Measurements from ENCODE around the gene AFG3L2. TPM values are rescaled to one million over a fixed set of nuclear protein-coding genes. Genes with fewer than 3 reads are reported as not detected.

The AFG3L2 gene
- total and polyA plus RNA-seq, 2 of the 8 experiments (the other 6 are each of a cell fraction or from before 2014, with no cell fraction given): 29.7 to 84.8 TPM

DNA sequence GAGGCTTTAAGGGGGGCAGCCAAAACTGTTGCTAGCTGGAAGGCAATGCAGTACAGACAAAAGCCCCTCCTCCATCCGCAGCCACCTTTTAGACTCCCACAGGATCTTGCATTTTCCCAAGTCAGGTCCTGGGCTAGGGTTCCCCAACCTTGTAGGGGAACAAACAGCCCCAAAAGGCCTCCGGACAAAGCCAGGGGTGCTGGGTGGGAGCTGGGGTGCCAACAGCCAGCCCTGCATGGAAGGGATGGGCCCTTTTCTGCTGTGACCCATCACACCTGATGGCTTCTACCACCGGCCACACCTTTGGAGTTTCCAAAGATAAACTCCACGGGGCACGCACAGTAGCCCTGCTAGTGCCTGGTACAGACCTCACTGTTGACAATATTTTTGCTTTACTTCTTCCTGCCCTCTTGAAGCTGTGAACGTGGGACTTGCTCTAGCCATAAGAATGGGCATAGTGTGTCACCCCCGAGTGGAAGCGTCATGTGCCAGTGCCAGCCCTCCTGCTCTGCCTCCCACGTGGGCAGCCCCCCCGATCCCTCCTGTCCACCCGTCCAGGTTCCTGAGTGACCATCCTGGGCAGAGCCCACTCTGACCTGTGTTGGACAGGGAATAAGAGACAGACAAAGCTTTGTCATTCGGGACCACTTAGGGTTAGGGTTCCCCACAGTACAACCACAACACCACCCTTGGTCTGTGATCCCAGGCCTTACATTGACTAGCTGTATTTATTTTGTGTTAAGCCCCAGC is 50.1 kb downstream of the AFG3L2 start:
- no peak for DNase-seq (ENCODE audit: low read depth in 1 of 2, low spot score in 2 of 2)
- ChIA-PET CTCF (ENCODE audit: partially characterized antibody) (interaction anchor here (0.6 to 6.2 kb wide), 25 partner anchors 9 to 334 kb away, joined by 3 to 96 read pairs (median 5); partner anchors contain the start of gene SPIRE1), POLR2A (ENCODE audit: partially characterized antibody) (interaction anchor here (1.2 to 2.9 kb wide), 7 partner anchors 9 to 50 kb away, joined by 3 to 13 read pairs (median 8); partner anchors contain the start of gene AFG3L2)
- Histone ChIP-seq H3K18ac (ENCODE audit: extremely low read depth, low read length) (no peak overlapping the region), H3K23ac (ENCODE audit: insufficient read length) (no peak overlapping the region), H2BK15ac (ENCODE audit: low read length) (no peak overlapping the region), H2BK20ac (ENCODE audit: low read length) (no peak overlapping the region), H3K36me3 (ENCODE audit: control insufficient read depth in 2 of 4, insufficient read depth in 4 of 4, low read length in 3 of 4) (peaks cover 2 to 31% (median 26%) of the 10 kb centered on the region in 4 experiments; a peak in 6 of 8 replicates), H2BK120ac (replicated peaks; ENCODE audit: low read depth, low read length) (no peak overlapping the region), H4K5ac (ENCODE audit: insufficient read length, low read depth, low read length) (no peak overlapping the region), H3K14ac (ENCODE audit: insufficient read length) (no peak overlapping the region), H4K91ac (replicated peaks; ENCODE audit: insufficient read length, low read length) (no peak overlapping the region), H3K4ac (replicated peaks; ENCODE audit: insufficient read length, low read depth, low read length) (no peak overlapping the region), H3K79me1 (ENCODE audit: low read depth, low read length) (0 out of 2 replicates have a peak, but pooled peaks cover 2% of the 10 kb centered on the region), H3K27me3 (replicated peaks in 1 of 4; ENCODE audit: control insufficient read depth in 3 of 4, extremely low read depth in 1 of 4, insufficient read depth in 3 of 4, low read length in 3 of 4) (no peaks in the 10 kb centered on the region), H3K79me2 (ENCODE audit: control insufficient read depth in 1 of 2, insufficient read depth in 2 of 2, low read length in 2 of 2) (no peaks in the 10 kb centered on the region), H4K8ac (ENCODE audit: extremely low read depth, insufficient read depth, low read length) (no peak overlapping the region), H3K4me3 (ENCODE audit: extremely low read depth in 1 of 4, insufficient read depth in 2 of 4, low read depth in 3 of 4, low read length in 4 of 4) (no peak overlapping the region), H3K23me2 (ENCODE audit: low read depth, low read length) (no peaks in the 10 kb centered on the region), H3K4me1 (replicated peaks in 1 of 4; ENCODE audit: control insufficient read depth in 3 of 4, insufficient read depth in 4 of 4, low read length in 3 of 4) (peaks cover 0 to 4% (median 2%) of the 10 kb centered on the region in 4 experiments; a peak in 2 of 7 replicates), H2BK12ac (ENCODE audit: low read depth, low read length) (no peak overlapping the region), H3K9ac (replicated peaks in 1 of 4; ENCODE audit: extremely low read depth in 1 of 4, low read depth in 3 of 4, low read length in 3 of 4) (no peak overlapping the region), H2BK5ac (ENCODE audit: low read depth, low read length) (no peak overlapping the region), H3K27ac (ENCODE audit: low read depth, low read length) (no peak overlapping the region), H3K56ac (replicated peaks; ENCODE audit: insufficient read length, low read depth, low read length) (no peak overlapping the region), H2AFZ (ENCODE audit: low read length) (no peak overlapping the region), H3K9me3 (ENCODE audit: insufficient read depth in 2 of 2, low read depth in 1 of 2, low read length in 1 of 2) (no peaks in the 10 kb centered on the region), H2AK5ac (ENCODE audit: low read depth, low read length) (no peak overlapping the region), H4K20me1 (replicated peaks in 1 of 2; ENCODE audit: control insufficient read depth in 1 of 2, insufficient read depth in 2 of 2, low read length in 2 of 2) (peaks cover 6 to 12% of the 10 kb centered on the region in 2 experiments), H3K4me2 (ENCODE audit: insufficient read depth in 1 of 2, low read depth in 2 of 2, low read length in 2 of 2) (no peak overlapping the region)
- 94% methylated on average over 12 of the region's 12 CpGs; no CpG with 5 or more reads in 1 of the 2 experiments for WGBS, 2 experiments (ENCODE audit: extremely low coverage in 1 of 2, insufficient coverage in 1 of 2, insufficient read length in 1 of 2, insufficient replicate concordance in 2 of 2, low coverage in 1 of 2, low lambda C conversion rate in 2 of 2, missing lambda C conversion rate in 1 of 2)
- TF ChIP-seq POLR2A (IDR thresholded peaks at IDR 0.05; ENCODE audit: control extremely low read depth in 1 of 2, low read depth in 2 of 2, low read length in 2 of 2): 0 out of 3 replicates have a peak, but pooled peaks of 1 of the 2 experiments have one; percentile 10
- TF ChIP-seq RFX5 (IDR thresholded peaks at IDR 0.05; ENCODE audit: borderline replicate concordance, low read depth, low read length): no peak
- no peak for FAIRE-seq

Measured in H1 (cell line).